ENCODE measurements around the gene EDEM2.
"Not testable (repeated sequence)": the region's sequence is repeated elsewhere in the genome, so short reads cannot be mapped to it uniquely, and the experiment has no call there.

The EDEM2 gene

GRCh38 chr20:35125753-35126152 is 21.4 kb downstream of the EDEM2 start:
- Mint-ChIP-seq H3K4me1 (ENCODE audit: low read depth) (no peaks in the 10 kb centered on the region), H3K27ac (no peak overlapping the region), H3K4me3 (no peak overlapping the region), H3K9me3 (no peaks in the 10 kb centered on the region), H3K27me3 (no peaks in the 10 kb centered on the region), H3K36me3 (ENCODE audit: low read depth) (peaks cover 95% of the 10 kb centered on the region)
- intact Hi-C loops (cut with micrococcal nuclease): no loop called here

- Mint-ChIP-seq H3K27ac (no peak overlapping the region), H3K4me1 (ENCODE audit: low read depth) (peaks cover 11% of the 10 kb centered on the region), H3K4me3 (no peak overlapping the region), H3K36me3 (ENCODE audit: low read depth) (peaks cover 100% of the 10 kb centered on the region), H3K27me3 (no peaks in the 10 kb centered on the region), H3K9me3 (no peaks in the 10 kb centered on the region)
- intact Hi-C loops (cut with micrococcal nuclease): no loop called here
Observed at GRCh38 chr20:35122756-35123405, 24.3 kb downstream of the EDEM2 start.

GRCh38 chr20:35121186-35121585 is 25.9 kb downstream of the EDEM2 start:
- H3K27ac Mint-ChIP-seq: no peak overlapping the region
- no peaks in the 10 kb centered on the region for H3K9me3 Mint-ChIP-seq
- peaks cover 11% of the 10 kb centered on the region for H3K4me1 Mint-ChIP-seq (ENCODE audit: low read depth)
- no peak overlapping the region for H3K4me3 Mint-ChIP-seq
- intact Hi-C loops (cut with micrococcal nuclease): no loop called here
- no peaks in the 10 kb centered on the region for H3K27me3 Mint-ChIP-seq
- peaks cover 100% of the 10 kb centered on the region for H3K36me3 Mint-ChIP-seq (ENCODE audit: low read depth)

- peak overlapping the region; percentile 36 for H3K27ac Mint-ChIP-seq
- peaks cover 100% of the 10 kb centered on the region for H3K36me3 Mint-ChIP-seq (ENCODE audit: low read depth)
- intact Hi-C loops (cut with micrococcal nuclease): no loop called here
Observed at GRCh38 chr20:35120012-35120701, 27.0 kb downstream of the EDEM2 start.

DNA sequence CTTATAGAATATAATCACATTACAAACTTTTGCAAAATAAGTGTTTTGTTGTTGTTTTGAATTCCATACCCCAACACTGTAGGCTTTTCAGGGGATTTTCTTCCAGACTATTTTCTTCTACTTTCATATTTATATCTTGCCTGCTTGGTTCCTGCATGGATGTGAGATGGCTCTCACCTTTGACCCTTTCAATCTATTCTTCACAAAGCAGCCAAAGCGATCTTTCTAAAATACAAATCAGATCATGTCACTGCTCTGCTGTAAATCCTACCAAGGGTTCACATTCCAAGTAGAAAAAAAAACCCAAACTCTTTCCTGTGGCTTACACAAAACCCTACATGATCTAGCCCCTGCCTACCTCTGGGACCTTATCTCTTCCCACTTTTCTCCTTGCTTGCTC is 29.5 kb downstream of the EDEM2 start:
- peaks cover 99% of the 10 kb centered on the region for H3K36me3 Mint-ChIP-seq (ENCODE audit: low read depth)
- H3K4me1 Mint-ChIP-seq (ENCODE audit: low read depth): peaks cover 11% of the 10 kb centered on the region
- intact Hi-C loops (cut with micrococcal nuclease): no loop called here
- no peaks in the 10 kb centered on the region for H3K27me3 Mint-ChIP-seq
- no peaks in the 10 kb centered on the region for H3K9me3 Mint-ChIP-seq
- H3K4me3 Mint-ChIP-seq: no peak overlapping the region
- H3K27ac Mint-ChIP-seq: no peak overlapping the region

More at GRCh38 chr20:35120012-35120701, 27.0 kb downstream of the EDEM2 start:
- Mint-ChIP-seq H3K4me1 (ENCODE audit: low read depth) (peaks cover 11% of the 10 kb centered on the region), H3K9me3 (no peaks in the 10 kb centered on the region), H3K27me3 (no peaks in the 10 kb centered on the region), H3K4me3 (no peak overlapping the region)

DNA sequence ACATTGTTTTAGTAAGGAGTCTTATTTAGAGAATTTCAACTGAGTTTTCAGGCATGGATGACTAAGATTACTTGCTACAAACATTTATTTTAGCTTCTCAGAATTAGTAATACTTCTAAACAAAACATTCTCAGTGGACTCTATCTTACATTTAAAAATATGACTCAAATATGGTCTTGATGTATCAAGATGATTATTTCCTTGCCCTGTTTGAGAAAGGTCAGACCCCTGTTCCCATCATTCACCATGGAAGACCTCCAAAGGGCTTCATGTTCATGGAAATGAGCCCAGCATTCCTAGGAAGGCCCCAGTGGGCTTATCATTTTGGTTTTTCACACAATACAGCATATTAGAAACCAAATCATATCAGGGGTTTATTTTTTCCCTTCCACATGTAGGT is 29.9 kb downstream of the EDEM2 start:
- Mint-ChIP-seq H3K36me3 (ENCODE audit: low read depth) (peaks cover 99% of the 10 kb centered on the region), H3K4me1 (ENCODE audit: low read depth) (peaks cover 11% of the 10 kb centered on the region), H3K9me3 (no peaks in the 10 kb centered on the region), H3K4me3 (no peak overlapping the region), H3K27me3 (no peaks in the 10 kb centered on the region), H3K27ac (no peak overlapping the region)
- intact Hi-C loops (cut with micrococcal nuclease): no loop called here

- H3K9me3 Mint-ChIP-seq: no peaks in the 10 kb centered on the region
- no peak overlapping the region for H3K4me3 Mint-ChIP-seq
- intact Hi-C loops (cut with micrococcal nuclease): no loop called here
- peaks cover 11% of the 10 kb centered on the region for H3K4me1 Mint-ChIP-seq (ENCODE audit: low read depth)
- H3K36me3 Mint-ChIP-seq (ENCODE audit: low read depth): peaks cover 99% of the 10 kb centered on the region
- H3K27ac Mint-ChIP-seq: no peak overlapping the region
- H3K27me3 Mint-ChIP-seq: no peaks in the 10 kb centered on the region
Observed at GRCh38 chr20:35116258-35116657, 30.9 kb downstream of the EDEM2 start.

DNA sequence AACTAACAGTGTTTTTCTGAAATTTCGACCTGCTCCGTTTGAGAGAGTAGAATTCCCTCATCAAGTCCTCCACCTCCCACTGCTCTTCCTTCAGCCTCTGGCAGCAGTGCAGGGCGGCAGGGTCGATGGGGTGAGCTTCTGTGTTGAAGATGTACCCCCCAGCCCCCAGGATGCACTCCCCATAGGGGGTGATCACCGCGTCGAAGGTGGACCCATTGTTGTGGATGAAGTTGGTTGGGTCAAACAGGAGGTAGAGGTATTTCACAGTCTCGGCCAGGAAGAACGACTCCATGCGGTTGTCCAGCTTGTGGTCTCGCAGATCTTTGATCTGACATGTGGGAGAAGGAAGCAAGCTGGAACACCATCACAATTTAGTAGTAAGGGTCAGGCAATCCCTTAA is 31.5 kb downstream of the EDEM2 start:
- Mint-ChIP-seq H3K36me3 (ENCODE audit: low read depth) (peaks cover 99% of the 10 kb centered on the region), H3K4me3 (no peak overlapping the region), H3K27ac (no peak overlapping the region), H3K9me3 (no peaks in the 10 kb centered on the region), H3K27me3 (no peaks in the 10 kb centered on the region), H3K4me1 (ENCODE audit: low read depth) (peaks cover 10% of the 10 kb centered on the region)
- intact Hi-C loops (cut with micrococcal nuclease): no loop called here

DNA sequence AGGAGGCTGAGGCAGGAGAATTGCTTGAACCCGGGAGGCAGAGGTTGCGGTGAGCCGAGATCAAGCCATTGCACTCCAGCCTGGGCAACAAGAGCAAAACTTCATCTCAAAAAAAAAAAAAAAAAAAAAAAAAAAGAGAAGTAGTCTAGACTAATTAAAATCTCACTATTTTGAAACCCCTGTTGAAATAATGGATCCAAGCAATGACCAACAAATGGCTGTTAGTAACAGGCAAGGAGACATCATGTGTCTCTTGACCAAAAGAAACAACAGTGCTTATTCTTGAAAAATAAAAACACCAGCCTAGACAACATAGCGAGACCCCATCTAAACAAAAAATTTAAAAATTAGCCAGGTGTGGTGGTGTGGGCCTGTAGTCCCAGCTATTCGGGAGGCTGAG is 34.9 kb downstream of the EDEM2 start:
- H3K36me3 Mint-ChIP-seq (ENCODE audit: low read depth): peaks cover 88% of the 10 kb centered on the region
- H3K4me1 Mint-ChIP-seq (ENCODE audit: low read depth); H3K9me3 Mint-ChIP-seq; H3K4me3 Mint-ChIP-seq; H3K27me3 Mint-ChIP-seq; intact Hi-C loops (cut with micrococcal nuclease); H3K27ac Mint-ChIP-seq: not testable (repeated sequence)

DNA sequence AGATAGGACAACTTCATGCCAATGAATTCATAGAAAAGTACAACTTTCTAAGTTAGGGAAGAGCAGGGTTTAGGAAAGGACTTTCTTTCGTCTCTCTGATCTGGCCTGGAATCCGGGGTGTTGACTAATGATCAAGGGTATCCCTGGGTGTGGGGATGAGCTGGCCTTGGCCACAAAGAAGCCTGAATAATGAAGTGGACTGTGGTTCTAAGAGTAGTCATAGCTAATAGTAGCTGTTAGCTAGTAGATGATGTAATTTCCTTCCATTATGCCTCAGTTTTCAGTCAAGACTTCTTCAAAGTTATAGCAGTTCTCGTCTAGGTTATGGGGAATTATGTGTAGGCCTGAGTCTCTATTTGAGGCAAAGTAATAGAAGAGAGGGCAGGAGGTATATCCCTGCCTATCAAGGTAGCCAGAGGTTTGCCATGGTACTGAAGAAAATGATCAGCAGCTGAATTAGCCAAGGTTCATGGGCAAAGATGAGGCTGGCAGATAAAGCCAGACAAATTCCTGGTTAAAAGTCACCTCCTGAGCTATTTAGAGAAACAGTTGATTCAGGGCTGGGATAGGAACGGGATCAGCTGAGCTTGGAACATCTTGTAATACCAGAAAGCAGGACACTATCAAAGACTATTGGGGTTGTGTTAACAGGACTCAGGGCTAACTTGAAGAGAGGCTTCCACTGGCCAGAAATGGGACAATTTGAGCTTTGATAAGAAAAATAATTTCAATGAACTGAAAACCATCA is 35.8 kb downstream of the EDEM2 start:
- intact Hi-C loops (cut with micrococcal nuclease): no loop called here
- Mint-ChIP-seq H3K27ac (no peak overlapping the region), H3K4me3 (no peak overlapping the region), H3K4me1 (ENCODE audit: low read depth) (no peaks in the 10 kb centered on the region), H3K36me3 (ENCODE audit: low read depth) (peaks cover 78% of the 10 kb centered on the region), H3K27me3 (no peaks in the 10 kb centered on the region), H3K9me3 (no peaks in the 10 kb centered on the region)

- no peak overlapping the region for H3K4me3 Mint-ChIP-seq
- no peaks in the 10 kb centered on the region for H3K9me3 Mint-ChIP-seq
- H3K36me3 Mint-ChIP-seq (ENCODE audit: low read depth): peaks cover 54% of the 10 kb centered on the region
- no peaks in the 10 kb centered on the region for H3K27me3 Mint-ChIP-seq
- intact Hi-C loops (cut with micrococcal nuclease): no loop called here
- H3K4me1 Mint-ChIP-seq (ENCODE audit: low read depth): no peaks in the 10 kb centered on the region
- no peak overlapping the region for H3K27ac Mint-ChIP-seq
Observed at GRCh38 chr20:35108921-35109320, 38.2 kb downstream of the EDEM2 start.

- Mint-ChIP-seq H3K27me3 (no peaks in the 10 kb centered on the region), H3K9me3 (no peaks in the 10 kb centered on the region), H3K4me1 (ENCODE audit: low read depth) (no peaks in the 10 kb centered on the region), H3K4me3 (no peak overlapping the region), H3K36me3 (ENCODE audit: low read depth) (peaks cover 35% of the 10 kb centered on the region), H3K27ac (no peak overlapping the region)
- intact Hi-C loops (cut with micrococcal nuclease): no loop called here
Observed at GRCh38 chr20:35106827-35107380, 40.2 kb downstream of the EDEM2 start.

- H3K27me3 Mint-ChIP-seq: no peaks in the 10 kb centered on the region
- H3K4me1 Mint-ChIP-seq (ENCODE audit: low read depth): no peaks in the 10 kb centered on the region
- peaks cover 16% of the 10 kb centered on the region for H3K36me3 Mint-ChIP-seq (ENCODE audit: low read depth)
- H3K27ac Mint-ChIP-seq: no peak overlapping the region
- no peaks in the 10 kb centered on the region for H3K9me3 Mint-ChIP-seq
- no peak overlapping the region for H3K4me3 Mint-ChIP-seq
- intact Hi-C loops (cut with micrococcal nuclease): no loop called here
Observed at GRCh38 chr20:35104685-35105295, 42.3 kb downstream of the EDEM2 start.

DNA sequence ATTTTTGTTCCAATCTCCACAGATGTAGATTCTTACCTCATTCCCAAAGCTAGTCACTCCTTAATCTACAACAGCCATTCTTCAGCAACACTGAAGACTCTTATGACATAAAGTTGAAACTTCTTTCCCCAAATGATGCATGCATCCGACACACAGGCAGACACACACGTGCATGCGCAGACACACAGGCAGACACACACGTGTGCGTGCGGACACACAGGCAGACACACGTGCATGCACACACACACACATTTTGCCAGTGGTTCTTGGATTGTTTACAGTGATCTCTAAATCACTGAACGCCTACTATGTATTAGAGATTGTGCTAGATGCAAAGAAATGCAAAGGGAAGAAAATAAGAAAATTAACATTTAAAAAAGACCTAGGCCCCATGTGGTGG is 45.5 kb downstream of the EDEM2 start:
- intact Hi-C loops (cut with micrococcal nuclease): no loop called here
- Mint-ChIP-seq H3K27ac (no peak overlapping the region), H3K9me3 (no peaks in the 10 kb centered on the region), H3K36me3 (ENCODE audit: low read depth) (no peaks in the 10 kb centered on the region), H3K4me1 (ENCODE audit: low read depth) (peaks cover 5% of the 10 kb centered on the region), H3K4me3 (no peak overlapping the region), H3K27me3 (no peaks in the 10 kb centered on the region)
